Measurements from ENCODE around the gene SLC1A3. TPM values are rescaled to one million over a fixed set of nuclear protein-coding genes. Genes with fewer than 3 reads are reported as not detected.

SLC1A3 gene
- total and polyA plus RNA-seq, 10 of the 15 experiments (the other 5 are each of a cell fraction or from before 2014, with no cell fraction given), result 0.23 to 4.4 (median 3.3) TPM

DNA sequence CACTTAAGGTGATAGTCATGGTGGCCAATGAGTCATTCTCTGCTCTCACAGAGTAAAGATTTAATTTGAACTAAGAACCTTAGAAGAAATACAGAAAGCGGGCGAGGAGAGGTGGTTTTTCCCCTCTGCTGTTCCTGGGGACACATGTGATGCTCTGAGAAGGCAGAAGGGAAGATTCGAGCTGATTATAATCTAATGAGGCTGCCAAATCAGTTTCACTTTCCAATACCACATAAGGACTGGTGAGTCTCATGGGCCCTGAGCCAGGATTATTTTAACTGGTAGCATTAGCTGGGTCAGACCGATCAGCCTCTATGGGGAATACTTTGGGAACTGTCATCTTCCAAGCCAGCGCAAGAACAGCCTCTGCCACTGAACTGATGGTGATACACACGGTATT lies 116.5 kb downstream of the SLC1A3 start (continued):
- no peak for TF ChIP-seq CBFB (IDR thresholded peaks at IDR 0.05; ENCODE audit: low read depth)
- peak; percentile 13; the same call in 1 of the 2 replicates for TF ChIP-seq RUNX3 (IDR thresholded peaks at IDR 0.05; ENCODE audit: low read length)
- TF ChIP-seq BACH1 (IDR thresholded peaks at IDR 0.05; ENCODE audit: borderline replicate concordance), result no peak; the same call in 1 of the 2 replicates
- TF ChIP-seq MEF2A (IDR thresholded peaks at IDR 0.05; ENCODE audit: insufficient read depth, low read depth, low read length), result no peak
- no peak for TF ChIP-seq SMC3 (IDR thresholded peaks at IDR 0.05; ENCODE audit: borderline replicate concordance, low read length)
- TF ChIP-seq ZNF24 (IDR thresholded peaks at IDR 0.05), result no peak
- TF ChIP-seq SPI1 (IDR thresholded peaks at IDR 0.05; ENCODE audit: borderline replicate concordance, insufficient read depth, low read depth, low read length), result no peak
- TF ChIP-seq KLF5 (IDR thresholded peaks at IDR 0.05; ENCODE audit: partially characterized antibody), result no peak
- no peak for TF ChIP-seq ZBED1 (IDR thresholded peaks at IDR 0.05; ENCODE audit: borderline replicate concordance)
- no peak for TF ChIP-seq HDGF (IDR thresholded peaks at IDR 0.05)
- TF ChIP-seq DPF2 (IDR thresholded peaks at IDR 0.05), result no peak
- TF ChIP-seq PAX5 (IDR thresholded peaks at IDR 0.05; ENCODE audit: borderline replicate concordance, low read depth, low read length), result no peak
- TF ChIP-seq SMAD1 (IDR thresholded peaks at IDR 0.05; ENCODE audit: low read depth, partially characterized antibody), result peak; percentile 33
- no peak for TF ChIP-seq YY1 (IDR thresholded peaks at IDR 0.05; ENCODE audit: low read depth, low read length)
- no peak for TF ChIP-seq MTA3 (IDR thresholded peaks at IDR 0.05; ENCODE audit: borderline replicate concordance, low read length)
- TF ChIP-seq CEBPZ (IDR thresholded peaks at IDR 0.05; ENCODE audit: low read depth, low read length), result no peak
- peak; percentile 89 for TF ChIP-seq MTA2 (IDR thresholded peaks at IDR 0.05; ENCODE audit: low read depth)
- TF ChIP-seq CBX3 (IDR thresholded peaks at IDR 0.05; ENCODE audit: borderline replicate concordance, low read depth), result no peak
- no peak for TF ChIP-seq POLR2A (IDR thresholded peaks at IDR 0.05; ENCODE audit: low read depth, low read length)
- TF ChIP-seq POLR2AphosphoS2 (IDR thresholded peaks at IDR 0.05; ENCODE audit: low read depth, low read length), result no peak
- peak; percentile 80 for TF ChIP-seq RAD51 (IDR thresholded peaks at IDR 0.05)
- TF ChIP-seq FOS (IDR thresholded peaks at IDR 0.05; ENCODE audit: borderline replicate concordance, extremely low read depth, insufficient read length), result no peak
- TF ChIP-seq SREBF1 (IDR thresholded peaks at IDR 0.05; ENCODE audit: low read length), result no peak
- TF ChIP-seq, protein P1, sequence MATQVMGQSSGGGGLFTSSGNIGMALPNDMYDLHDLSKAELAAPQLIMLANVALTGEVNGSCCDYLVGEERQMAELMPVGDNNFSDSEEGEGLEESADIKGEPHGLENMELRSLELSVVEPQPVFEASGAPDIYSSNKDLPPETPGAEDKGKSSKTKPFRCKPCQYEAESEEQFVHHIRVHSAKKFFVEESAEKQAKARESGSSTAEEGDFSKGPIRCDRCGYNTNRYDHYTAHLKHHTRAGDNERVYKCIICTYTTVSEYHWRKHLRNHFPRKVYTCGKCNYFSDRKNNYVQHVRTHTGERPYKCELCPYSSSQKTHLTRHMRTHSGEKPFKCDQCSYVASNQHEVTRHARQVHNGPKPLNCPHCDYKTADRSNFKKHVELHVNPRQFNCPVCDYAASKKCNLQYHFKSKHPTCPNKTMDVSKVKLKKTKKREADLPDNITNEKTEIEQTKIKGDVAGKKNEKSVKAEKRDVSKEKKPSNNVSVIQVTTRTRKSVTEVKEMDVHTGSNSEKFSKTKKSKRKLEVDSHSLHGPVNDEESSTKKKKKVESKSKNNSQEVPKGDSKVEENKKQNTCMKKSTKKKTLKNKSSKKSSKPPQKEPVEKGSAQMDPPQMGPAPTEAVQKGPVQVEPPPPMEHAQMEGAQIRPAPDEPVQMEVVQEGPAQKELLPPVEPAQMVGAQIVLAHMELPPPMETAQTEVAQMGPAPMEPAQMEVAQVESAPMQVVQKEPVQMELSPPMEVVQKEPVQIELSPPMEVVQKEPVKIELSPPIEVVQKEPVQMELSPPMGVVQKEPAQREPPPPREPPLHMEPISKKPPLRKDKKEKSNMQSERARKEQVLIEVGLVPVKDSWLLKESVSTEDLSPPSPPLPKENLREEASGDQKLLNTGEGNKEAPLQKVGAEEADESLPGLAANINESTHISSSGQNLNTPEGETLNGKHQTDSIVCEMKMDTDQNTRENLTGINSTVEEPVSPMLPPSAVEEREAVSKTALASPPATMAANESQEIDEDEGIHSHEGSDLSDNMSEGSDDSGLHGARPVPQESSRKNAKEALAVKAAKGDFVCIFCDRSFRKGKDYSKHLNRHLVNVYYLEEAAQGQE (IDR thresholded peaks at IDR 0.05; ENCODE audit: low read depth, low read length), result no peak
- TF ChIP-seq SUZ12 (IDR thresholded peaks at IDR 0.05; ENCODE audit: unreplicated experiment), result no peak
- TF ChIP-seq JUNB (IDR thresholded peaks at IDR 0.05), result peak; percentile 36
- no peak for TF ChIP-seq YBX1 (IDR thresholded peaks at IDR 0.05)
- TF ChIP-seq, protein P2, sequence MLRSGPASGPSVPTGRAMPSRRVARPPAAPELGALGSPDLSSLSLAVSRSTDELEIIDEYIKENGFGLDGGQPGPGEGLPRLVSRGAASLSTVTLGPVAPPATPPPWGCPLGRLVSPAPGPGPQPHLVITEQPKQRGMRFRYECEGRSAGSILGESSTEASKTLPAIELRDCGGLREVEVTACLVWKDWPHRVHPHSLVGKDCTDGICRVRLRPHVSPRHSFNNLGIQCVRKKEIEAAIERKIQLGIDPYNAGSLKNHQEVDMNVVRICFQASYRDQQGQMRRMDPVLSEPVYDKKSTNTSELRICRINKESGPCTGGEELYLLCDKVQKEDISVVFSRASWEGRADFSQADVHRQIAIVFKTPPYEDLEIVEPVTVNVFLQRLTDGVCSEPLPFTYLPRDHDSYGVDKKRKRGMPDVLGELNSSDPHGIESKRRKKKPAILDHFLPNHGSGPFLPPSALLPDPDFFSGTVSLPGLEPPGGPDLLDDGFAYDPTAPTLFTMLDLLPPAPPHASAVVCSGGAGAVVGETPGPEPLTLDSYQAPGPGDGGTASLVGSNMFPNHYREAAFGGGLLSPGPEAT (IDR thresholded peaks at IDR 0.05; ENCODE audit: low read depth), result peak; percentile 49; the same call in 1 of the 2 replicates
